Endothelial cell (in vitro differentiated cells): Measurements from ENCODE around the gene MACROD2. TPM values are rescaled to one million over a fixed set of nuclear protein-coding genes. Genes with fewer than 3 reads are reported as not detected.

Experiments
- DNase-seq: peaks from one replicate; pipeline ENCODE4 v3.0.0; 2021; ENCODE audit warnings: low spot score
- H3K27ac Mint-ChIP-seq: one replicate; pipeline ENCODE4 v1.8.0; 2021; ENCODE audit warnings: mixed read lengths, inconsistent platforms; ENCODE audit not compliant: unreplicated experiment
- H3K27me3 Mint-ChIP-seq: one replicate; pipeline ENCODE4 v1.8.0; 2021; ENCODE audit warnings: mild to moderate bottlenecking, moderate library complexity, mixed read lengths, inconsistent platforms; ENCODE audit not compliant: unreplicated experiment
- H3K36me3 Mint-ChIP-seq: one replicate; pipeline ENCODE4 v1.8.0; 2021; ENCODE audit warnings: mild to moderate bottlenecking, low read depth, mixed read lengths, inconsistent platforms; ENCODE audit not compliant: unreplicated experiment
- H3K4me1 Mint-ChIP-seq: one replicate; pipeline ENCODE4 v1.8.0; 2021; ENCODE audit warnings: mild to moderate bottlenecking, mixed read lengths, inconsistent platforms; ENCODE audit not compliant: unreplicated experiment
- H3K4me3 Mint-ChIP-seq: one replicate; pipeline ENCODE4 v1.8.0; 2021; ENCODE audit warnings: mild to moderate bottlenecking, mixed read lengths, inconsistent platforms; ENCODE audit not compliant: unreplicated experiment
- H3K9me3 Mint-ChIP-seq: one replicate; pipeline ENCODE4 v1.8.0; 2021; ENCODE audit warnings: mixed read lengths, inconsistent platforms; ENCODE audit not compliant: unreplicated experiment
- CTCF ChIP-seq: fragments of 200-600 bp; sonication (generic); IDR thresholded peaks from one replicate; pipeline ENCODE4 v1.5.0; 2021; ENCODE audit warnings: antibody characterized with exemption; ENCODE audit not compliant: unreplicated experiment
- total RNA-seq: library from RNA; stranded (reverse); fragmentation: NEBNext Ultra II Directional; extraction: Animal tissue kit (Norgen Biotek cat#: 25700); gene quantifications from one replicate; pipeline ENCODE4 v1.2.1, GENCODE V29; 2021; ENCODE audit not compliant: unreplicated experiment

Gene MACROD2
- total RNA-seq, 1 donor from 2014 or later = 6.4 TPM

GRCh38 chr20:15928946-15929345 lies 1933.6 kb downstream of the MACROD2 start:
- H3K27me3 Mint-ChIP-seq = peaks cover 2% of the 10 kb centered on the region
- no peak for DNase-seq
- TF ChIP-seq CTCF = no peak
- H3K36me3 Mint-ChIP-seq = no peaks in the 10 kb centered on the region
- H3K4me1 Mint-ChIP-seq = peaks cover 9% of the 10 kb centered on the region
- H3K4me3 Mint-ChIP-seq = no peak overlapping the region
- no peaks in the 10 kb centered on the region for H3K9me3 Mint-ChIP-seq
- H3K27ac Mint-ChIP-seq = no peak overlapping the region

- H3K27ac Mint-ChIP-seq = peak overlapping the region; percentile 17
- H3K27me3 Mint-ChIP-seq = peaks cover 2% of the 10 kb centered on the region
- peak; percentile 52 for TF ChIP-seq CTCF
- H3K36me3 Mint-ChIP-seq = no peaks in the 10 kb centered on the region
- no peak for DNase-seq
- no peak overlapping the region for H3K4me3 Mint-ChIP-seq
- peaks cover 9% of the 10 kb centered on the region for H3K4me1 Mint-ChIP-seq
- H3K9me3 Mint-ChIP-seq = no peaks in the 10 kb centered on the region
These were observed 1935.3 kb downstream of the MACROD2 start for GRCh38 chr20:15930311-15931305.

- TF ChIP-seq CTCF = no peak
- H3K9me3 Mint-ChIP-seq = no peaks in the 10 kb centered on the region
- H3K27me3 Mint-ChIP-seq = peaks cover 4% of the 10 kb centered on the region
- no peak overlapping the region for H3K4me3 Mint-ChIP-seq
- H3K27ac Mint-ChIP-seq = no peak overlapping the region
- peaks cover 9% of the 10 kb centered on the region for H3K4me1 Mint-ChIP-seq
- no peak for DNase-seq
- H3K36me3 Mint-ChIP-seq = no peaks in the 10 kb centered on the region
These were observed 1936.6 kb downstream of the MACROD2 start for GRCh38 chr20:15931897-15932296.

GRCh38 chr20:15937179-15937578 lies 1941.9 kb downstream of the MACROD2 start:
- H3K9me3 Mint-ChIP-seq = peaks cover 6% of the 10 kb centered on the region
- no peak overlapping the region for H3K27ac Mint-ChIP-seq

More at GRCh38 chr20:15937179-15937578, 1941.9 kb downstream of the MACROD2 start:
- DNase-seq = no peak
- Mint-ChIP-seq H3K4me3 (no peak overlapping the region), H3K27me3 (peaks cover 1% of the 10 kb centered on the region), H3K4me1 (no peaks in the 10 kb centered on the region), H3K36me3 (no peaks in the 10 kb centered on the region)
- no peak for TF ChIP-seq CTCF
